Body of pancreas (tissue), 4 donors: Measurements from ENCODE around the gene PGS1. TPM values are rescaled to one million over a fixed set of nuclear protein-coding genes. Genes with fewer than 3 reads are reported as not detected.

ENCODE experiments used
- ATAC-seq: fragments of 150-250 bp; one replicate; pipeline ENCODE4 v1.9.1; 2016
- DNase-seq, 4 donors: peaks; one replicate each; pipeline ENCODE4 v3.0.0-alpha.2; 2019
- H3K27ac ChIP-seq, 4 donors: fragments of 200-600 bp; sonication (generic); 1 replicate in 3 of 4; 2 replicates in 1 of 4; pipeline versions ENCODE4 v1.5.1 to v1.6.1; 2016 to 2019; ENCODE audit warnings: mild to moderate bottlenecking in 1 of 4, mixed read lengths in 1 of 4, moderate library complexity in 1 of 4
- H3K27me3 ChIP-seq, 2 donors: fragments of 200-600 bp; sonication (generic); one replicate each; pipeline ENCODE4 v1.6.0; 2016; ENCODE audit warnings: mild to moderate bottlenecking in 1 of 2
- H3K36me3 ChIP-seq, 2 donors: fragments of 200-600 bp; sonication (generic); replicated peaks in 1 of 2; 2 replicates each; pipeline ENCODE4 v1.5.1; 2016; ENCODE audit warnings: low read depth in 2 of 2; ENCODE audit not compliant: insufficient read depth in 1 of 2
- H3K4me1 ChIP-seq: fragments of 200-600 bp; sonication (generic); one replicate; pipeline ENCODE4 v1.6.0; 2016
- H3K4me3 ChIP-seq, 2 donors: fragments of 200-600 bp; sonication (generic); 1 replicate in 1 of 2; 2 replicates in 1 of 2; pipeline ENCODE4 v1.5.1; 2016 to 2019
- H3K9me3 ChIP-seq, 3 donors: fragments of 200-600 bp; sonication (generic); 1 replicate in 2 of 3; 2 replicates in 1 of 3; pipeline ENCODE4 v1.5.1; 2016
- CTCF ChIP-seq, 7 experiments: fragments of 450-650 bp in 4 of 7; fragments of 200-600 bp in 3 of 7; sonication (generic) in 3 of 7; IDR thresholded peaks; one replicate each; pipeline ENCODE4 v1.5.1; 2016 to 2019; ENCODE audit warnings: antibody characterized with exemption in 7 of 7
- POLR2A ChIP-seq, 3 donors: fragments of 450-650 bp; IDR thresholded peaks; one replicate each; pipeline ENCODE4 v1.6.1; 2016; ENCODE audit warnings: antibody characterized with exemption in 3 of 3, mild to moderate bottlenecking in 2 of 3
- WGBS, 2 donors: methylation state at CpG; one replicate each; pipeline ENCODE4 v1.1.5; 2017; 5-methylcytosine and 5-hydroxymethylcytosine counted together
- intact Hi-C: fragments of 100-400 bp; cut with DNase I; formaldehyde crosslinking; loops from one replicate; pipeline ENCODE4 v1.15.1; 2023
- total RNA-seq, 2 donors: library from RNA; depleted of rRNA; stranded (reverse); fragments of >200 nt; gene quantifications; one replicate each; pipeline ENCODE4 v1.1.0, GENCODE V29; 2016

Gene PGS1
- total RNA-seq, 2 donors from 2014 or later, result 17.1 to 30.4 TPM

- Histone ChIP-seq H3K9me3 (no peaks in the 10 kb centered on the region), H3K36me3 (no peaks in the 10 kb centered on the region), H3K27ac (no peak overlapping the region), H3K4me3 (no peak overlapping the region), H3K27me3 (no peaks in the 10 kb centered on the region), H3K4me1 (no peaks in the 10 kb centered on the region)
- ATAC-seq (no peak), DNase-seq (no peak)
- TF ChIP-seq CTCF (IDR thresholded peaks at IDR 0.05) (no peak), POLR2A (IDR thresholded peaks at IDR 0.05) (no peak)
- intact Hi-C loops, result no loop called here
- 86 to 89% methylated on average over 10 to 20 of the region's 20 CpGs for WGBS, 2 donors
Measured at GRCh38 chr17:78454346-78454745, 75.9 kb downstream of the PGS1 start.

GRCh38 chr17:78458091-78458490 lies 79.6 kb downstream of the PGS1 start:
- TF ChIP-seq POLR2A (IDR thresholded peaks at IDR 0.05) (no peak), CTCF (IDR thresholded peaks at IDR 0.05) (no peak)
- no peaks in the 10 kb centered on the region for H3K36me3 ChIP-seq
- intact Hi-C loops, result no loop called here
- ATAC-seq (no peak), DNase-seq (no peak)
- no peaks in the 10 kb centered on the region for H3K4me1 ChIP-seq
- H3K27ac ChIP-seq, result no peak overlapping the region
- H3K27me3 ChIP-seq, result no peaks in the 10 kb centered on the region
- 75% methylated on average over 10 of the region's 10 CpGs; no CpG with 5 or more reads in 1 of the 2 donors for WGBS, 2 donors
- H3K4me3 ChIP-seq, result no peak overlapping the region
- no peaks in the 10 kb centered on the region for H3K9me3 ChIP-seq

GRCh38 chr17:78458736-78459335 lies 80.4 kb downstream of the PGS1 start:
- Histone ChIP-seq H3K9me3 (no peaks in the 10 kb centered on the region), H3K4me1 (no peaks in the 10 kb centered on the region), H3K4me3 (no peak overlapping the region), H3K36me3 (no peaks in the 10 kb centered on the region), H3K27me3 (no peaks in the 10 kb centered on the region), H3K27ac (no peak overlapping the region)
- ATAC-seq (no peak), DNase-seq (no peak)
- 85 to 92% methylated on average over 27 to 37 of the region's 37 CpGs for WGBS, 2 donors
- intact Hi-C loops, result no loop called here
- TF ChIP-seq POLR2A (IDR thresholded peaks at IDR 0.05), result no peak
- no peak for TF ChIP-seq CTCF (IDR thresholded peaks at IDR 0.05)

- H3K27ac ChIP-seq, result no peak overlapping the region
- DNase-seq, result no peak
- TF ChIP-seq POLR2A (IDR thresholded peaks at IDR 0.05) (no peak), CTCF (IDR thresholded peaks at IDR 0.05) (no peak)
- no peaks in the 10 kb centered on the region for H3K4me1 ChIP-seq
- no peaks in the 10 kb centered on the region for H3K9me3 ChIP-seq
- WGBS, 2 donors, result 81% methylated on average over 10 to 21 of the region's 21 CpGs
- ATAC-seq, result no peak
- H3K27me3 ChIP-seq, result no peaks in the 10 kb centered on the region
- intact Hi-C loops, result no loop called here
- no peak overlapping the region for H3K4me3 ChIP-seq
- H3K36me3 ChIP-seq, result no peaks in the 10 kb centered on the region
Measured at GRCh38 chr17:78459696-78460095, 81.2 kb downstream of the PGS1 start.

- Histone ChIP-seq H3K9me3 (no peaks in the 10 kb centered on the region), H3K4me3 (no peak overlapping the region), H3K4me1 (no peaks in the 10 kb centered on the region), H3K27ac (no peak overlapping the region), H3K27me3 (no peaks in the 10 kb centered on the region), H3K36me3 (no peaks in the 10 kb centered on the region)
- ATAC-seq (no peak), DNase-seq (no peak)
- WGBS, 2 donors, result 62 to 74% methylated on average over 8 to 11 of the region's 11 CpGs
- intact Hi-C loops, result no loop called here
- TF ChIP-seq CTCF (IDR thresholded peaks at IDR 0.05) (no peak), POLR2A (IDR thresholded peaks at IDR 0.05) (no peak)
Measured at GRCh38 chr17:78460176-78460675, 81.8 kb downstream of the PGS1 start.
